ENCODE measurements around the gene PTPRN2.
"Not testable (repeated sequence)": the region's sequence is repeated elsewhere in the genome, so short reads cannot be mapped to it uniquely, and the experiment has no call there.

PTPRN2 gene

GRCh38 chr7:157497367-157497743 lies 1090.3 kb downstream of the PTPRN2 start:
- DNase-seq (ENCODE audit: low spot score in 2 of 2) (no peak), ATAC-seq (replicated peaks; ENCODE audit: extremely low read depth, poor library complexity, severe bottlenecking) (no peak)
- no peaks in the 10 kb centered on the region for H3K9me3 Mint-ChIP-seq
- no peak overlapping the region for H3K4me3 Mint-ChIP-seq
- H3K27me3 Mint-ChIP-seq: peaks cover 23% of the 10 kb centered on the region
- peaks cover 8% of the 10 kb centered on the region for H3K4me1 Mint-ChIP-seq
- peaks cover 5% of the 10 kb centered on the region for H3K36me3 Mint-ChIP-seq (ENCODE audit: insufficient read depth)
- no peak overlapping the region for H3K27ac Mint-ChIP-seq (ENCODE audit: low read depth)

DNA sequence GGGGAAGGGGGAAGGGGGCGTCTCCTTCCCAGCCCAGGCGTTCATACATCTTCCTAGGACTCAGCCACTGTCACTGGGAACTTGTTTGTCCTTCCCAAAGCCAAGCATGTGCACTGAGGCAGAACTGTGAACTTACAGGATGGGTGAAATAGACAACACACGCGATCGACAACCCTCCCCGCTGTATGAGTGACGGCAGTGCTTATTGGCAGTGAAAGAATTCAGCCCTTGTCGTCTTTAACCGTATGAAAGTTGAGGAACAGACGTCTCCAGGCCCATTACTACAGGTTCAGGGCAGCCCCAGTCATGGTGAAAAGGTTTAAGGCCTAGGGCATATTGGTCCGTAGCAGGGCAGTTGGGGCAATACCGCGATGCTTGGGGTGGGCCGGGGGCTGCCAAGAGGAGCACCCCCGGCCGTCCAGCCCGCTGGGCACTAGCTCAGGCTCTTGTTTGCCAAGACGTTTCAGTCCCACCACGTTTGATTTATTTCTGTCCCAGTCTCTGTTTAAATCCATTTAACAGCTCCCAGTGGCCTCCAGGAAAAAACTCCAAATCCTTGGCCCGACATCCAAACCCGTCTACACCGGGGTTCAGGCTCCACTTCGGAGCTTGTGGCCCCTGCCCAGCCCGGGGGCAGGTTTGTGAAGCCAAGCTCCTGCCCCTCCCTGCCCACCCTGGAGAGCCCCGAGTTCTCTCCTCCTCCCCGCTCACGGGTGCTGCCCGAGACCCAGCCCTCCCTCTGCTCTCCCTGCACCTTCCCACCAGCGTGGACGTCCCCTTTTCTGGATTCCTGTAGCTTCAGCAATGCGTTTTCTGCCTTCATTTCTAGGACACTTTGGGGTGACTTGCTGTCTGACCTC lies 1091.0 kb downstream of the PTPRN2 start:
- H3K27me3 Mint-ChIP-seq: peaks cover 28% of the 10 kb centered on the region
- no peaks in the 10 kb centered on the region for H3K9me3 Mint-ChIP-seq
- no peak overlapping the region for H3K27ac Mint-ChIP-seq (ENCODE audit: low read depth)
- DNase-seq (ENCODE audit: low spot score in 2 of 2) (no peak), ATAC-seq (replicated peaks; ENCODE audit: extremely low read depth, poor library complexity, severe bottlenecking) (no peak)
- no peak overlapping the region for H3K4me3 Mint-ChIP-seq
- peaks cover 1% of the 10 kb centered on the region for H3K4me1 Mint-ChIP-seq
- H3K36me3 Mint-ChIP-seq (ENCODE audit: insufficient read depth): peaks cover 6% of the 10 kb centered on the region

- Mint-ChIP-seq H3K9me3 (no peaks in the 10 kb centered on the region), H3K27ac (ENCODE audit: low read depth) (no peak overlapping the region), H3K36me3 (ENCODE audit: insufficient read depth) (peaks cover 8% of the 10 kb centered on the region), H3K4me3 (no peak overlapping the region), H3K27me3 (peaks cover 28% of the 10 kb centered on the region), H3K4me1 (peaks cover 8% of the 10 kb centered on the region)
- ATAC-seq (replicated peaks; ENCODE audit: extremely low read depth, poor library complexity, severe bottlenecking) (no peak), DNase-seq (ENCODE audit: low spot score in 2 of 2) (no peak)
Observed at GRCh38 chr7:157495594-157495993, 1092.0 kb downstream of the PTPRN2 start.

GRCh38 chr7:157495177-157495553 lies 1092.5 kb downstream of the PTPRN2 start:
- Mint-ChIP-seq H3K27me3 (peaks cover 28% of the 10 kb centered on the region), H3K4me3 (no peak overlapping the region), H3K9me3 (no peaks in the 10 kb centered on the region), H3K36me3 (ENCODE audit: insufficient read depth) (peaks cover 8% of the 10 kb centered on the region), H3K4me1 (peaks cover 11% of the 10 kb centered on the region), H3K27ac (ENCODE audit: low read depth) (no peak overlapping the region)
- DNase-seq (ENCODE audit: low spot score in 2 of 2) (no peak), ATAC-seq (replicated peaks; ENCODE audit: extremely low read depth, poor library complexity, severe bottlenecking) (no peak)

GRCh38 chr7:157494506-157495176 lies 1093.0 kb downstream of the PTPRN2 start:
- H3K4me3 Mint-ChIP-seq: no peak overlapping the region
- H3K36me3 Mint-ChIP-seq (ENCODE audit: insufficient read depth): peaks cover 6% of the 10 kb centered on the region
- H3K27me3 Mint-ChIP-seq: peaks cover 28% of the 10 kb centered on the region
- ATAC-seq (replicated peaks; ENCODE audit: extremely low read depth, poor library complexity, severe bottlenecking) (no peak), DNase-seq (ENCODE audit: low spot score in 2 of 2) (no peak)
- no peak overlapping the region for H3K27ac Mint-ChIP-seq (ENCODE audit: low read depth)
- H3K4me1 Mint-ChIP-seq: peaks cover 11% of the 10 kb centered on the region
- no peaks in the 10 kb centered on the region for H3K9me3 Mint-ChIP-seq

- H3K36me3 Mint-ChIP-seq (ENCODE audit: insufficient read depth): peaks cover 6% of the 10 kb centered on the region
- ATAC-seq (replicated peaks; ENCODE audit: extremely low read depth, poor library complexity, severe bottlenecking) (no peak), DNase-seq (ENCODE audit: low spot score in 2 of 2) (no peak)
- H3K27ac Mint-ChIP-seq (ENCODE audit: low read depth): no peak overlapping the region
- peaks cover 11% of the 10 kb centered on the region for H3K4me1 Mint-ChIP-seq
- H3K27me3 Mint-ChIP-seq: peaks cover 28% of the 10 kb centered on the region
- H3K9me3 Mint-ChIP-seq: no peaks in the 10 kb centered on the region
- H3K4me3 Mint-ChIP-seq: no peak overlapping the region
Observed at GRCh38 chr7:157493776-157494175, 1093.8 kb downstream of the PTPRN2 start.

DNA sequence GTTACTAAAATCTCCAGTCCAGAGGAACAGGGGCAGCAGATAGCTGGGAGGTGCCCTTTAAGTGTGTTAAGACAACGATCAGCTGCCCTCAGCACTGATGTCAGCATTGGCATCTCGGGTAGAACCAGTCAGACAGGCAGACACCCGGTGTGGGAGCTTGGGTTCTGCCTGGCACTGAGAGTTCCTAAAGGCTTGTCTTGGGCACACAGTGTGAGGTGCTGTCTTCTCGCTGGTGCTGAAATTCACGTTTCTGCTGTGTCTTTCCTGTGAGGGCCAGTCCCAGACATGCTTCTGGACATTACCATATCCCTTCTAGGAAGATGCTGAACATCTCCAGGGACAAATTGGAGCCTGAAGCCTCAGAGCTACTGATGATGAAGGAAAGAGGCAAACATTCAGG lies 1094.6 kb downstream of the PTPRN2 start:
- Mint-ChIP-seq H3K27me3 (peaks cover 28% of the 10 kb centered on the region), H3K4me1 (peaks cover 11% of the 10 kb centered on the region), H3K9me3 (no peaks in the 10 kb centered on the region), H3K4me3 (no peak overlapping the region), H3K36me3 (ENCODE audit: insufficient read depth) (peaks cover 6% of the 10 kb centered on the region), H3K27ac (ENCODE audit: low read depth) (no peak overlapping the region)
- DNase-seq (ENCODE audit: low spot score in 2 of 2): no peak
- no peak for ATAC-seq (replicated peaks; ENCODE audit: extremely low read depth, poor library complexity, severe bottlenecking)

DNA sequence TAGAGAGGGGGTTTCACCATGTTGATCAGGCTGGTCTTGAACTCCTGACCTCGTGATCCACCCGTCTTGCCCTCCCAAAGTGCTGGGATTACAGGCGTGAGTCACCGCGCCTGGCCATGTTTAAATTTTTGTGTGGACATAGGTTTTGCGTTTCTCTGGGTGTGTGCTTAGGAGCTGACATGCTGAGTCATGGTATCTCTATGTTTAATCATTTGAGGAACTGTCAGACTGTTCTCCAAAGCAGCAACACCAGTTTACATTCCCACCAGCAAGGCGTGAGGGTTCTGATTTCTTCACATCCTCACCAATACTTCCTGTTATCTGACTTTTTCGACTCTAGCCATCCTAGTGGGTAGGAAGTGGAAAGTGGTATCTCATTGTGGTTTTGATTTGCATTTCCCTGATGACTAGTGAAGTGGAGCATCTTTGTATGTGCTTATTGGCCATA lies 1097.1 kb downstream of the PTPRN2 start:
- H3K4me1 Mint-ChIP-seq: peaks cover 17% of the 10 kb centered on the region
- H3K9me3 Mint-ChIP-seq: no peaks in the 10 kb centered on the region
- peak overlapping the region; percentile 61 for H3K27ac Mint-ChIP-seq (ENCODE audit: low read depth)
- ATAC-seq (replicated peaks; ENCODE audit: extremely low read depth, poor library complexity, severe bottlenecking) (peak; percentile 93), DNase-seq (ENCODE audit: low spot score in 2 of 2) (peak in 1 of 2 donors; percentile 61)
- peak overlapping the region; percentile 55 for H3K4me3 Mint-ChIP-seq
- peaks cover 28% of the 10 kb centered on the region for H3K27me3 Mint-ChIP-seq
- H3K36me3 Mint-ChIP-seq (ENCODE audit: insufficient read depth): peaks cover 6% of the 10 kb centered on the region

- H3K4me3 Mint-ChIP-seq; ATAC-seq (replicated peaks; ENCODE audit: extremely low read depth, poor library complexity, severe bottlenecking); H3K9me3 Mint-ChIP-seq; H3K36me3 Mint-ChIP-seq (ENCODE audit: insufficient read depth); DNase-seq (ENCODE audit: low spot score in 2 of 2): not testable (repeated sequence)
- Mint-ChIP-seq H3K27me3 (peaks cover 28% of the 10 kb centered on the region), H3K27ac (ENCODE audit: low read depth) (peak overlapping the region; percentile 61), H3K4me1 (peaks cover 17% of the 10 kb centered on the region)
Observed at GRCh38 chr7:157489870-157490269, 1097.8 kb downstream of the PTPRN2 start.

All from central memory CD8-positive, alpha-beta T cell (primary cell).